Sigmoid colon (tissue), 7 donors: ENCODE measurements around the gene LIMK1. TPM values are rescaled to one million over a fixed set of nuclear protein-coding genes. Genes with fewer than 3 reads are reported as not detected.

Experiments used
- DNase-seq: peaks from one replicate; pipeline ENCODE4 v3.0.0-alpha.2; 2019
- H3K27ac ChIP-seq, 4 donors: fragments of 200-600 bp; sonication (generic); one replicate each; pipeline ENCODE4 v1.5.1; 2016 to 2019; ENCODE audit warnings: mild to moderate bottlenecking in 1 of 4
- H3K27me3 ChIP-seq, 3 donors: fragments of 200-600 bp; sonication (generic); one replicate each; pipeline ENCODE4 v1.5.1; 2019; ENCODE audit warnings: mild to moderate bottlenecking in 1 of 3
- H3K36me3 ChIP-seq, 4 donors: fragments of 200-600 bp; sonication (generic); one replicate each; pipeline ENCODE4 v1.5.1; 2016 to 2019
- H3K4me1 ChIP-seq, 4 donors: fragments of 200-600 bp; sonication (generic); one replicate each; pipeline ENCODE4 v1.5.1; 2017 to 2019
- H3K4me3 ChIP-seq, 4 donors: fragments of 200-600 bp; sonication (generic); one replicate each; pipeline ENCODE4 v1.5.1; 2017 to 2019; ENCODE audit warnings: mild to moderate bottlenecking in 2 of 4, moderate library complexity in 1 of 4
- H3K9me3 ChIP-seq, 4 donors: fragments of 200-600 bp in 3 of 4; sonication (generic) in 3 of 4; one replicate each; pipeline versions ENCODE4 v1.5.1 to v1.6.1; 2013 to 2019
- CTCF ChIP-seq, 4 experiments: fragments of 450-650 bp in 3 of 4; fragments of 200-600 bp in 1 of 4; IDR thresholded peaks; one replicate each; pipeline ENCODE4 v1.5.1; 2016 to 2019; ENCODE audit warnings: antibody characterized with exemption in 4 of 4, mild to moderate bottlenecking in 3 of 4, moderate library complexity in 2 of 4
- EP300 ChIP-seq, 4 donors: sonication (generic); formaldehyde crosslinking; IDR thresholded peaks; one replicate each; pipeline ENCODE4 v1.6.1; 2017; ENCODE audit warnings: antibody characterized with exemption in 4 of 4
- POLR2A ChIP-seq, 2 donors: fragments of 450-650 bp; IDR thresholded peaks; one replicate each; pipeline ENCODE4 v1.6.1; 2016; ENCODE audit warnings: antibody characterized with exemption in 2 of 2, mild to moderate bottlenecking in 2 of 2, moderate library complexity in 2 of 2
- POLR2AphosphoS5 ChIP-seq, 4 donors: sonication (generic); formaldehyde crosslinking; IDR thresholded peaks; one replicate each; pipeline ENCODE4 v1.6.1; 2017; ENCODE audit warnings: antibody characterized with exemption in 4 of 4
- WGBS, 2 donors: extraction: QIAGEN DNeasy Blood & Tissue Kit; methylation state at CpG; one replicate each; pipeline ENCODE4 v1.1.7; 2013; 5-methylcytosine and 5-hydroxymethylcytosine counted together
- intact Hi-C: fragments of 100-400 bp; cut with DNase I; formaldehyde crosslinking; loops from one replicate; pipeline ENCODE4 v1.15.1; 2023
- polyA plus RNA-seq, 3 donors: library from polyadenylated mRNA; stranded (reverse); fragments of 200-250 nt; gene quantifications; one replicate each; pipeline ENCODE4 v1.2.3, GENCODE V29; 2013
- total RNA-seq, 4 donors: library from RNA; depleted of rRNA; stranded (reverse); fragments of >200 nt; gene quantifications; one replicate each; pipeline ENCODE4 v1.1.0, GENCODE V29; 2016
- donor health status: healthy with polysubstance abuse.
- donor health status: Bipolar disorder and iron deficiency.
- donor health status: healthy.

The LIMK1 gene
- total and polyA plus RNA-seq, 7 donors = 4.6 to 16.3 (median 9.6) TPM

DNA sequence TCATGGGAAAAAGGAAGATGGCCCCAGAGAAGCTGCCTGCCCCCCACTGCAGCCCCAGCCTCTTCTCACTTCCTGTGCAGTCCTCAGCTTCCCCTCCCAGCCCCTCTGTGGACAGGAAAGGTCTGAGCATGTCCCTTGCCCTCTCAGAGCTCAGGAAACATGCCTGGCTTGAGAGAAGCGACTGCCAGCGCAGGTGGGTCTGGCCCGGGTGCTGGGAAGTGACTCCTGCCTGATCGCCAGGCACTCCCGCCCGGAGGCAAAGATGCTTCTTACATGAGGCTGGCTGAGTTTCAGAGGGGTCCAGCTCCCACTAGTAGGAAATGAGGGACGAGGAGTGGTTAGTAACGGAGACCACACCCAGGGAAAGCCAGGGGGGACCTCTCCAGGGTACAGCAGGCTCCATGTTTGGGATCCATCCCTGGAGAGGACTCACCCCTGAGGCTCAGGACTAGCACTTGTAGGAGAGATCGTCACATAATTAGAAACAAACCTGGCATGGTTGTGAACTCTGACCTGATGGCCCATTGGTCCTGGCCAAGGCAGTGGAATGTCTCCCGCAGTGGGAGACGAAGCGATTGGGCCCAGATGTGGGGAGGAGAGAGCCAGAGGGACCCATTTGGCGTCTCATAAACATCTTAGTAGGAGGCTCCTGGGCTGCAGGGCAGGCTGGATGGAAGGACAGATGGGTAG is 43.4 kb upstream of the LIMK1 start:
- H3K27me3 ChIP-seq = no peaks in the 10 kb centered on the region
- peak in 1 of 4 donors; percentile 10 for TF ChIP-seq POLR2AphosphoS5 (IDR thresholded peaks at IDR 0.05)
- no peak for TF ChIP-seq CTCF (IDR thresholded peaks at IDR 0.05)
- TF ChIP-seq POLR2A (IDR thresholded peaks at IDR 0.05) = no peak
- TF ChIP-seq EP300 (IDR thresholded peaks at IDR 0.05) = no peak
- no peaks in the 10 kb centered on the region for H3K9me3 ChIP-seq
- peaks cover 0 to 43% (median 27%) of the 10 kb centered on the region in 4 donors for H3K4me1 ChIP-seq
- 87 to 88% methylated on average over 13 of the region's 13 CpGs for whole genome bisulfite sequencing, 2 donors
- peaks cover 11 to 70% (median 34%) of the 10 kb centered on the region in 4 donors for H3K36me3 ChIP-seq
- H3K4me3 ChIP-seq = no peak overlapping the region
- peak overlapping the region; percentile 4 to 68 (median 39) for H3K27ac ChIP-seq
- intact Hi-C loops = no loop called here
- DNase-seq = no peak

DNA sequence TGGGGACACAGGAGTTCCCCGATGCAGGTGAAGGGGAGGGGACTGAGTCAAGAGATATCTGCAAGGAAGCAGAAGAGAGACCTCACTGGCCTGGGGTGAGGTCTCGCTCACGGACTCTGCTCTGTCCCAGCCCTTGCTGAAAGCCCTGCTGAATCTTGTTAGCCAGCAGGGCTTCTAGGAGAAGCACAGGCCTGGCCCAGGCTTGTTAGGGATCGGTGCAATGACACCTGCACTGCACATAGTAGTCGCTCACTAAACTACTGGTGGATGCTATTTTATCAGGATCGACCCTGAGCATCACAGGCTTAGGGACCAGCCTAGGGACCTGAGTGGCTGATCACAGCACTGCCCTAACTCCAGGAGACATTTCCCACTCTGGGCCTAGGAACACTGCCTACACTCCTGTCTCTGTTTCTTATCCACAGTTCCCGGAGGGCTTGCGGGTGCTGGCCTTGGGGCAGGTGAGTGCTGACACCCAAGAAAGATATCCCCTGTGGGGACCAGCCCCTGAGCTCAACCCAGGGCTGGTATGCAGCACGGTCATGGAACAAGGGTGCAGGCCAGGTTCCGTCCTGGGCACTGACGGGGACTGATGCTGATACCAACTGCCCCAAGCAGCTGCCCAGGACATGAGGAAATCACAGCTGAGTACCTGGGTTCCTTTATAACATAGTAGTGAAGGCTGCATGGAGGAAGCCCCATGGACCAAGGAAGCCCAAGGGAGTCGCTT is 42.6 kb upstream of the LIMK1 start:
- Histone ChIP-seq H3K27ac (no peak overlapping the region), H3K27me3 (no peaks in the 10 kb centered on the region), H3K36me3 (peaks cover 11 to 68% (median 34%) of the 10 kb centered on the region in 4 donors), H3K9me3 (no peaks in the 10 kb centered on the region), H3K4me3 (no peak overlapping the region), H3K4me1 (peaks cover 0 to 41% (median 27%) of the 10 kb centered on the region in 4 donors)
- 93 to 95% methylated on average over 12 of the region's 12 CpGs for WGBS, 2 donors
- TF ChIP-seq POLR2A (IDR thresholded peaks at IDR 0.05) (no peak), CTCF (IDR thresholded peaks at IDR 0.05) (no peak), POLR2AphosphoS5 (IDR thresholded peaks at IDR 0.05) (no peak), EP300 (IDR thresholded peaks at IDR 0.05) (no peak)
- intact Hi-C loops = no loop called here
- DNase-seq = no peak

GRCh38 chr7:74042746-74043522 is 40.7 kb upstream of the LIMK1 start:
- intact Hi-C loops = loop anchor here (2.0 kb wide), 1 partner anchor 16 kb away; no protein-coding TSS in a partner anchor
- TF ChIP-seq CTCF (IDR thresholded peaks at IDR 0.05) = no peak
- no peak for TF ChIP-seq POLR2AphosphoS5 (IDR thresholded peaks at IDR 0.05)
- TF ChIP-seq POLR2A (IDR thresholded peaks at IDR 0.05) = no peak
- TF ChIP-seq EP300 (IDR thresholded peaks at IDR 0.05) = no peak
- no peak for DNase-seq
- no peaks in the 10 kb centered on the region for H3K27me3 ChIP-seq
- H3K4me3 ChIP-seq = peak overlapping the region in 2 of 4 donors; percentile 7 to 24
- no peaks in the 10 kb centered on the region for H3K9me3 ChIP-seq
- H3K27ac ChIP-seq = peak overlapping the region; percentile 39 to 76 (median 70)
- peaks cover 8 to 68% (median 30%) of the 10 kb centered on the region in 4 donors for H3K36me3 ChIP-seq
- WGBS, 2 donors = 78 to 80% methylated on average over 24 of the region's 24 CpGs
- peaks cover 0 to 34% (median 27%) of the 10 kb centered on the region in 4 donors for H3K4me1 ChIP-seq

DNA sequence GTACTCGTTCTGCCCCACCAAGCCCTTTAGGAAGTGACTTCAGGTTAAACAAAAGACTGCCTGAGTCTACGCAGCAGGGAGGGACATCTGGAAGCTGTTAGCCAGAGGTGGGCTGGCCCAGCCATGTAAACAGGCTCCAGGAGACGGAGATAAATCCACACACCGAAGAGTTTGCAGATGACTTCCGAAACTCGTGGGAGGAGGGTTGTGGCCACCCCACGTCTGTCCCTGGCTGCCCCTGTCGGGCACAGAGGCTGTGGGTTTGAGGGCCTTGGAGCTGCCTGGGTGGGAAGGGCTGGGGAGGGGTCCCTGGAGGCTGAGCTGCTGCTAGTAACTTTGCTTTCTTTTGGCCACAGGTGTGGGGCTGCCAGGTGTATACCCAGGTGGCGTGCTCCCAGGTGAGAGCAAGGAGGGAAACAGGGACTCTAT is 40.1 kb upstream of the LIMK1 start:
- WGBS, 2 donors = 71 to 72% methylated on average over 9 of the region's 9 CpGs
- no peak for TF ChIP-seq CTCF (IDR thresholded peaks at IDR 0.05)
- TF ChIP-seq EP300 (IDR thresholded peaks at IDR 0.05) = peak in 2 of 4 donors; percentile 62 to 65
- peak; percentile 63 to 91 (median 86) for TF ChIP-seq POLR2AphosphoS5 (IDR thresholded peaks at IDR 0.05)
- no peak for TF ChIP-seq POLR2A (IDR thresholded peaks at IDR 0.05)
- no peaks in the 10 kb centered on the region for H3K27me3 ChIP-seq
- peak overlapping the region in 2 of 4 donors; percentile 7 to 24 for H3K4me3 ChIP-seq
- H3K4me1 ChIP-seq = peaks cover 0 to 34% (median 27%) of the 10 kb centered on the region in 4 donors
- peaks cover 14 to 68% (median 35%) of the 10 kb centered on the region in 4 donors for H3K36me3 ChIP-seq
- H3K27ac ChIP-seq = peak overlapping the region; percentile 39 to 76 (median 70)
- DNase-seq = peak; percentile 86
- intact Hi-C loops = loop anchor here (2.0 kb wide), 1 partner anchor 15 kb away; no protein-coding TSS in a partner anchor
- H3K9me3 ChIP-seq = no peaks in the 10 kb centered on the region
